Heart left ventricle (tissue), 16 donors: ENCODE data around the gene C16orf95. TPM values are rescaled to one million over a fixed set of nuclear protein-coding genes. Genes with fewer than 3 reads are reported as not detected.
"Not testable (repeated sequence)": the region's sequence is repeated elsewhere in the genome, so short reads cannot be mapped to it uniquely, and the experiment has no call there.

Experiments
- ATAC-seq, 4 donors: fragments of 200-7000 bp; cut with Tn5 transposase; one replicate each; pipeline ENCODE4 v1.9.1; 2020 to 2022; ENCODE audit warnings: moderate library complexity in 4 of 4, mild to moderate bottlenecking in 3 of 4, moderate number of reproducible peaks in 1 of 4
- DNase-seq, 5 donors: peaks; one replicate each; pipeline ENCODE4 v3.0.0-alpha.2; 2020
- H3K27ac ChIP-seq, 12 donors: fragments of 200-600 bp; sonication (generic) in 4 of 12; one replicate each; pipeline versions ENCODE4 v1.5.0 to v1.8.0; 2016 to 2022; ENCODE audit warnings: mild to moderate bottlenecking in 2 of 12
- H3K27me3 ChIP-seq, 9 donors: fragments of 200-600 bp; sonication (generic) in 2 of 9; one replicate each; pipeline versions ENCODE4 v1.5.1 to v1.8.0; 2016 to 2022; ENCODE audit warnings: mild to moderate bottlenecking in 3 of 9
- H3K36me3 ChIP-seq, 9 donors: fragments of 200-600 bp; sonication (generic) in 2 of 9; one replicate each; pipeline versions ENCODE4 v1.5.0 to v1.8.0; 2018 to 2022; ENCODE audit warnings: mild to moderate bottlenecking in 2 of 9
- H3K4me1 ChIP-seq, 12 donors: fragments of 200-600 bp; sonication (generic) in 4 of 12; one replicate each; pipeline versions ENCODE4 v1.5.0 to v1.8.0; 2016 to 2022; ENCODE audit warnings: mild to moderate bottlenecking in 3 of 12
- H3K4me3 ChIP-seq, 12 donors: fragments of 200-600 bp; sonication (generic) in 4 of 12; one replicate each; pipeline versions ENCODE4 v1.5.0 to v1.8.0; 2017 to 2022; ENCODE audit warnings: mild to moderate bottlenecking in 9 of 12, moderate library complexity in 4 of 12
- H3K9me3 ChIP-seq, 12 donors: fragments of 200-600 bp; sonication (generic) in 4 of 12; one replicate each; pipeline versions ENCODE4 v1.5.0 to v1.8.0; 2016 to 2022; ENCODE audit warnings: mild to moderate bottlenecking in 1 of 12
- POLR2A ChIP-seq, 2 donors: fragments of 450-650 bp; IDR thresholded peaks; one replicate each; pipeline ENCODE4 v1.6.1; 2017; ENCODE audit warnings: antibody characterized with exemption in 2 of 2, mild to moderate bottlenecking in 2 of 2, moderate library complexity in 2 of 2
- WGBS, 4 donors: extraction: QIAGEN DNeasy Blood & Tissue Kit in 2 of 4; methylation state at CpG; one replicate each; pipeline versions ENCODE4 v1.1.5 to v1.1.7; 2013 to 2018; 5-methylcytosine and 5-hydroxymethylcytosine counted together
- intact Hi-C, 10 donors: fragments of 100-400 bp; cut with DNase I; formaldehyde crosslinking; loops; one replicate each; pipeline versions ENCODE4 v1.11.1 to v1.14.2; 2022
- polyA plus RNA-seq, 2 donors: library from polyadenylated mRNA; stranded (reverse); fragments of 200-250 nt; gene quantifications; one replicate each; pipeline ENCODE4 v1.2.3, GENCODE V29; 2013
- total RNA-seq, 9 donors: library from RNA; depleted of rRNA in 2 of 9; stranded (reverse); fragments of >200 nt in 2 of 9; fragmentation: NEBNext Ultra II Directional in 3 of 9; extraction: Animal tissue kit (Norgen Biotek cat#: 25700) in 3 of 9; gene quantifications; one replicate each; pipeline versions ENCODE4 v1.1.0 to v1.2.4, GENCODE V29; 2016 to 2023
- TF ChIP-seq, protein P1 (sequence below), 12 donors: fragments of 200-600 bp; sonication (generic) in 4 of 12; IDR thresholded peaks; one replicate each; pipeline versions ENCODE4 v1.5.0 to v1.8.0; 2018 to 2022; ENCODE audit warnings: antibody characterized with exemption in 12 of 12, mild to moderate bottlenecking in 5 of 12
- donor health status: ischemic (EF 13 %, LVEDD 7.1; RV severe dilation, severe dysfunction).
- donor health status: healthy with polysubstance abuse.
- donor health status: DM: no; HTN: yes; CAD: no.
- donor health status: DM: no; HTN: no; CAD: no.
- donor health status: ischemic (EF 25% LVEDD 6.9; RV normal size, moderate dysfunction).
- donor health status: ischemic (EF 25% LVEDD 5.7; RV mildly dilated, moderate dysfunction).
- donor health status: healthy.
- donor health status: DM: yes; HTN: yes; CAD: no.
- donor health status: ischemic (EF 35%, LVEDD 5.7; RV mildly dilated, moderate dysfunction).
- donor health status: nonischemic (EF 11% LVEDD 7.7; RV severe dilation, severe dysfunction).
- donor health status: DM: yes; HTN: yes; CAD: no.
- donor health status: PGD.
- donor health status: ischemic (EF 29% LVEDD 5.4; RV normal size, mild dysfunction).
- donor health status: nonischemic (EF 23%, LVEDD 6.1; RV moderate dilation, normal function).

C16orf95 gene
- total and polyA plus RNA-seq, 11 donors = 0.91 to 4.5 (median 3.1) TPM

GRCh38 chr16:87340198-87340597 is 23.0 kb upstream of the C16orf95 start:
- H3K4me1 ChIP-seq = peaks cover 0 to 16% (median 9%) of the 10 kb centered on the region in 12 donors
- ATAC-seq (no peak), DNase-seq (no peak)
- no peak for TF ChIP-seq POLR2A (IDR thresholded peaks at IDR 0.05)
- TF ChIP-seq, protein P1, sequence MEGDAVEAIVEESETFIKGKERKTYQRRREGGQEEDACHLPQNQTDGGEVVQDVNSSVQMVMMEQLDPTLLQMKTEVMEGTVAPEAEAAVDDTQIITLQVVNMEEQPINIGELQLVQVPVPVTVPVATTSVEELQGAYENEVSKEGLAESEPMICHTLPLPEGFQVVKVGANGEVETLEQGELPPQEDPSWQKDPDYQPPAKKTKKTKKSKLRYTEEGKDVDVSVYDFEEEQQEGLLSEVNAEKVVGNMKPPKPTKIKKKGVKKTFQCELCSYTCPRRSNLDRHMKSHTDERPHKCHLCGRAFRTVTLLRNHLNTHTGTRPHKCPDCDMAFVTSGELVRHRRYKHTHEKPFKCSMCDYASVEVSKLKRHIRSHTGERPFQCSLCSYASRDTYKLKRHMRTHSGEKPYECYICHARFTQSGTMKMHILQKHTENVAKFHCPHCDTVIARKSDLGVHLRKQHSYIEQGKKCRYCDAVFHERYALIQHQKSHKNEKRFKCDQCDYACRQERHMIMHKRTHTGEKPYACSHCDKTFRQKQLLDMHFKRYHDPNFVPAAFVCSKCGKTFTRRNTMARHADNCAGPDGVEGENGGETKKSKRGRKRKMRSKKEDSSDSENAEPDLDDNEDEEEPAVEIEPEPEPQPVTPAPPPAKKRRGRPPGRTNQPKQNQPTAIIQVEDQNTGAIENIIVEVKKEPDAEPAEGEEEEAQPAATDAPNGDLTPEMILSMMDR (IDR thresholded peaks at IDR 0.05) = no peak
- H3K27ac ChIP-seq = no peak overlapping the region
- H3K36me3 ChIP-seq = peaks cover 3 to 78% (median 66%) of the 10 kb centered on the region in 9 donors
- no peak overlapping the region for H3K4me3 ChIP-seq
- intact Hi-C loops = no loop called here
- no peaks in the 10 kb centered on the region for H3K27me3 ChIP-seq
- 94 to 98% (median 96%) methylated on average over 5 of the region's 5 CpGs for WGBS, 4 donors
- no peaks in the 10 kb centered on the region for H3K9me3 ChIP-seq

DNA sequence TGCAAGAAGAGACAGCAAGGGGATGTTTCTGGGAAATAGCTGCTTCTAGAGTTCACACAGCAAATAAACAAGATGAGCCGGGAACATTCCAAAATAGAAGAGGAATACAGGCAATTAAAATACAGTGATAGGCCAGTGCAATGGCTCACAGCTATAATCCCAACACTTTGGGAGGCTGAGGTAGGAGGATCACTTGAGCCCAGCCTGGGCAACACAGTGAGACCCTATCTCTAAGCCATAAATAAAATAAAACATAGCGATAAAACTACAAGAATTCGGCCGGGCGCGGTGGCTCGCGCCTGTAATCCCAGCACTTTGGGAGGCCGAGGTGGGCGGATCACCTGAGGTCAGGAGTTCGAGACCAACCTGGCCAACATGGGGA is 22.5 kb upstream of the C16orf95 start:
- Histone ChIP-seq H3K4me1 (peaks cover 0 to 12% (median 5%) of the 10 kb centered on the region in 12 donors), H3K36me3 (peaks cover 6 to 83% (median 70%) of the 10 kb centered on the region in 9 donors)
- H3K9me3 ChIP-seq, DNase-seq, ATAC-seq, H3K27me3 ChIP-seq, H3K27ac ChIP-seq, H3K4me3 ChIP-seq, intact Hi-C loops: not testable (repeated sequence)
- 95 to 98% (median 97%) methylated on average over 11 of the region's 11 CpGs for WGBS, 4 donors

GRCh38 chr16:87339086-87339723 is 22.0 kb upstream of the C16orf95 start:
- DNase-seq = peak in 1 of 5 donors; percentile 19
- WGBS, 4 donors = 91 to 93% (median 92%) methylated on average over 17 of the region's 17 CpGs

DNA sequence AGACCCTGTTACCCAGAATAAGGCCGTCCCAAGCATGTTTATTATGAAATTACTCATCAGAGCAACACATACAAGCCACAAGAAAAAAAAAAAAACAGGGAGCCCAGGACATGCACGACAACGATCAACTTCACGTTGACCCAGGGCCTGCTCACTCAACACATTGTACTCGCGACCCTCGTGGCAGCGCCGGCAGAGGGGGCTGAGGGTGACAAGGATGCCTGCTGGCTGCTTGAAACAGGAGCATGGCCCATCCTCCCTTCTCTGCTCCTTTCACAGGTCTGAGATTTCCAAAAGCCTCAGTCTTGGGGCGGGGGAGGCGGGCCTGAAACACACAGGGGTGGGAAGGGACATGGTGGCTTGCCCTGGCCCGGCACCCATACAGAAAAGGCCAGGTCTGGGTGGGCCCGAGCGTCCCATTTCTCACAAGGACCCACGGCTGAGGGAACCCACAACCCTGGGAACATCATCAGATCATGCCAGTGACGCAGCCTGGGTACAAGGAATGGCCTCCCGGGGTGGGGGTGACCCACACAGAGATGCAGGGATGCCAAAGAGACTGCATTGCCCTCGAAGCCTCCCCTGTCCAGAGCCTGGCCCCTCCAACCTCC is 21.1 kb upstream of the C16orf95 start:
- Histone ChIP-seq H3K9me3 (no peaks in the 10 kb centered on the region), H3K4me3 (no peak overlapping the region)
- peak in 1 of 5 donors; percentile 38 for DNase-seq

More at GRCh38 chr16:87339086-87339723, 22.0 kb upstream of the C16orf95 start:
- Histone ChIP-seq H3K9me3 (no peaks in the 10 kb centered on the region), H3K4me1 (peaks cover 0 to 6% (median under 1%) of the 10 kb centered on the region in 12 donors), H3K27ac (no peak overlapping the region), H3K4me3 (no peak overlapping the region), H3K27me3 (no peaks in the 10 kb centered on the region), H3K36me3 (peaks cover 6 to 85% (median 75%) of the 10 kb centered on the region in 9 donors)
- ATAC-seq = no peak
- TF ChIP-seq, protein P1 (IDR thresholded peaks at IDR 0.05) = no peak
- TF ChIP-seq POLR2A (IDR thresholded peaks at IDR 0.05) = no peak
- intact Hi-C loops = no loop called here

More for the DNA sequence above, 21.1 kb upstream of the C16orf95 start:
- ATAC-seq = no peak
- TF ChIP-seq, protein P1 (IDR thresholded peaks at IDR 0.05) = no peak
- no peak for TF ChIP-seq POLR2A (IDR thresholded peaks at IDR 0.05)
- WGBS, 4 donors = 92 to 95% (median 92%) methylated on average over 15 to 18 of the region's 18 CpGs
- H3K27ac ChIP-seq = no peak overlapping the region
- H3K36me3 ChIP-seq = peaks cover 6 to 88% (median 76%) of the 10 kb centered on the region in 9 donors
- intact Hi-C loops = no loop called here
- no peaks in the 10 kb centered on the region for H3K27me3 ChIP-seq
- H3K4me1 ChIP-seq = no peaks in the 10 kb centered on the region
